ENCODE measurements around the gene PCSK2.
"Not testable (repeated sequence)": the region's sequence is repeated elsewhere in the genome, so short reads cannot be mapped to it uniquely, and the experiment has no call there.

The PCSK2 gene, protein sequence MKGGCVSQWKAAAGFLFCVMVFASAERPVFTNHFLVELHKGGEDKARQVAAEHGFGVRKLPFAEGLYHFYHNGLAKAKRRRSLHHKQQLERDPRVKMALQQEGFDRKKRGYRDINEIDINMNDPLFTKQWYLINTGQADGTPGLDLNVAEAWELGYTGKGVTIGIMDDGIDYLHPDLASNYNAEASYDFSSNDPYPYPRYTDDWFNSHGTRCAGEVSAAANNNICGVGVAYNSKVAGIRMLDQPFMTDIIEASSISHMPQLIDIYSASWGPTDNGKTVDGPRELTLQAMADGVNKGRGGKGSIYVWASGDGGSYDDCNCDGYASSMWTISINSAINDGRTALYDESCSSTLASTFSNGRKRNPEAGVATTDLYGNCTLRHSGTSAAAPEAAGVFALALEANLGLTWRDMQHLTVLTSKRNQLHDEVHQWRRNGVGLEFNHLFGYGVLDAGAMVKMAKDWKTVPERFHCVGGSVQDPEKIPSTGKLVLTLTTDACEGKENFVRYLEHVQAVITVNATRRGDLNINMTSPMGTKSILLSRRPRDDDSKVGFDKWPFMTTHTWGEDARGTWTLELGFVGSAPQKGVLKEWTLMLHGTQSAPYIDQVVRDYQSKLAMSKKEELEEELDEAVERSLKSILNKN

DNA sequence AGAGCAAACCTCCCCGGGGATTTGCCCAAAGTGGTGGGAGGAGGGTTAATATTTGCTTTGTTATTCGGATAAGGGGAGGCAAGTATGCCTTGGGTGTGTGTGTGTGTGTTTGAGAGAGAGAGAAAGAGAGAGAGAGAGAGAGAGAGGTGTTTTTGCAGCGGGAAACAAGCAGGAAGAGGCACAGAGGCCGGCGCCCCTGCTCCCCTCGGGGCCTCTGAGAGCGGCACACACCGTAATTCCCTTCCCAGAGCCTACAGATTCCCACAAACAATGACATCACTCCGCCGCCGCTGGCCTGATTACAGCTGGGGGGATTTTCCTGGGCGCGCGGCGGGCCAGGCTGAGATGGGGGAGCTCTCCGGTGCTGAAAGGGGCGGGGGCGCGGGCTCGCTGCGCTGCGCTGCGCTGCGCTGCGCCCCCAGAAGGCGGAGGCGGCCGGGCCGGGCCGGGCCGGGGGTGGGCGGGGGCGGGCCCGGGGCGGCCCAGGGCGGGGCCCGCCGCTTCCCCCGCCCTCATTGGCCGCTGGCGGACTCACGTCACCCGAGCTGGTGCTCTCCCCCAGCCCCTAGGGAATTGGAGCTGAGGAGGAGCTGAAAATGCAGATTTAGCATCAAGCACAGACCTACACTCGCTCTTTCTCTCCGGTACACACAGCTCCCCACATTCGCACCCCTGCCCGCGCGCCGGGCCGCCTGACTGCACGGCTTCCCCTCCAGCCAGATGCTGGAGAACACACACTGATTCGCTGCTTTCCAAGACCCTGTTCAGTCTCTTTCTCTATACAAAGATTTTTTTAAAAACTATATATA lies at the start of gene PCSK2:
PCSK2 (plus strand) TSS at position 631 of the 809 bp plus-strand sequence. CDS start 266 bp downstream, outside the sequence.
- DNase-seq (ENCODE audit: low spot score): peak; percentile 39

DNA sequence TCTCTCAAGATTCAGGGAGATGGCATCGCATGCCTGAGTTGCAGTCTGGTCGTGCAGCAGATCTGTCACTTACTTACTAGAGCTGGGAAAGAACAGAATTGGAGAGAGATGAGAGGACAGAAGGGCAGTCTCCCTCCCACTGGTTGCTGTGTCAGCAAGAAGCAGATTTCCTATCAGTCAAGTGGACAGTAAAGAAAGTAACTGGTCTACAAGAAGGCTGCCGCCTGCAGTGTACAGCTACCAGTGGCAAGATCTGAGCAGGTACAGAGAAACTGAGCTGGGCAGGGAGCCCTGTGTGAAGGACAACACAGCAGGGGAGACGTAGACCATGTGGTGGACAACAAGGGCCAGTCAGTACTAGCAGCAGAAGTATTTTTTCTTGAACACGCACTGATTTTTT lies 49.5 kb upstream of the PCSK2 start:
- DNase-seq (ENCODE audit: low spot score): no peak

DNA sequence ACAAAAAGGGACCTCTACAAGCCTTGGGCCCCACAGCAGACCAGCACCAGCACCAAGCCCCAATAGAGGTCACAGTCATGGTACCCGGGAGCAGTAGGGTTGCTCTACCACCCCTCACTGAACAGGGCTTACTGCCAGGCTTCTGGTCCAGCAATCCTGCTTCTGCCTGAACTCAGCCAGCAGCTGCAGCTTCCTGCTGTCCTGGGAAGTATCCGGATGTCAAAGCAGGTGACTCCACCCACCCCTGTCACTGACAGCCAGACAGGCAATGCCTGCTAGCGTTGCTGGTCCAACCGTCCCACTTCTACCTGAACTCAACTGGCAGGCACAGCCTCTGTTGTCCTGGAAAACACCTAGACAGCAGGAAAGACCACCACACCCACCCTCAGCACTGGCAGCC lies 47.0 kb upstream of the PCSK2 start:
- no peak for DNase-seq (ENCODE audit: low spot score)

DNA sequence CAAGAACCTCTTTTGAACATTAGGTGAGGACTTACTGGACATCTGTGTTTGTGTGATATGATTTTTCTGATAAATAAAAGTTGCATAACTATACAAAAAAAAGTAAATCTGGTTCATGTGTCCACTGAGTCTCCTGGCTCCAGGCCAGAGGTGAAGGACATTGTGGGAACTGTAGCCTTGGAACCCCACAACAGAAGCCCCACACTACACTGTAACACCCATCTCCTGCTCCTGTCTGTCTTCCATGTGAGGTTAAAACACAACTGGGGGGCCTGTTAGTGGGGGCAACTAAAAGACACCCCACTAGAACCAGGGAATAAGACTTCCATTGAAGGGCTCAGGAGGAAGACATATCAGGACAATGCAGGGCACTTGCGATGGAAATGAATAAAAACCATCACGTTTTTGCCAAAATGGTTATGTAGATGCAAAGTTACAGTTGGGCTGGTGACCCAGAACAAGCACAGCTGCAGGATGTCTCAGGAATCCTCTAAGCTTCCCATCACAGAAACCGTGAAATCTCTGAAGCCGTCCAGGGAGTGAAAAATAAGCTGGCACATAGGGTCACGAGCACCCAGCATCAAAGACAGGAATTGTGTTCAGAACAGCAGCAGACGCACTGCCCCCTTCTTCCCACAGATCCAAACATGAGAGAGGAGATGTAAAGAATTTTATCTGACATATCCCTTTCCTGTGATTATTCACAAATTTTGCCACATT lies 36.7 kb upstream of the PCSK2 start:
- no peak for DNase-seq (ENCODE audit: low spot score)

DNA sequence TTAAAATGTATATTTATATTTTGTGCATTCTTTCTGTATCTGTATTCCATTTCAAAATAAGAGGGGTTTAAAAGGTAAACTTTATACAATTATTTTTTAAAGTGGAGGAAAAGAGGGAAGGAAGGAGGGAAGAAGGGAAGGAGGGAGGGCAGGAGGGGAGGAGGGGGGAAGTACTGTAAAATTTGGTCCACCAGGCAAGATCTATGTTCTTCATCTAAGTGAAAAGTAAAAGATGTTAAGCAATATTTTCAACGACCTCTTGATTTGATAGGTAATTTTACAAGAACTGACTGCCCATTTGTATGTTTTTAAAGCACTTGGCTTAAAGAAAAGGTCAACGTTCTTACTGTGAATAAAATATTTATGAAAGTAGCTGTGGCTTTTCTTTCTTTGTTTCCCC lies 29.8 kb upstream of the PCSK2 start:
- DNase-seq (ENCODE audit: low spot score): no peak

DNA sequence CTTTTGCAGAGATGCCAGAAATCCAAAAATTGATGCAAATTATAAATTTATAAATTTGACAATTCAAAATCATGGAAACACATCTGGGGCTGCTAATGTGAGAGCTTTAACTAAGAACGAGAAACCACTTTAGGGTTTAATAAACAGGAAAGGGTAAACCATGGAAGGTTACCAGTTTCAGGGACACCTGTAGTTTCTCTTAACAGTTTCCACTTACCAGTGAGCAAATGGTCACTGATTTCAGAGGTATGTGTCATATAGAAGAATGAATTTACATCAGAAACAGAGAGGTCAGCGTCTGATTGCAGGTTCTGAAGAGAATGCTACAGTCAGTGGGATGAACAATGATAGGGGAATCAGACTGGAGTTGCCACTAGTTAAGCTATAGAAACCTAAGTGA lies 24.8 kb upstream of the PCSK2 start:
- no peak for DNase-seq (ENCODE audit: low spot score)

DNA sequence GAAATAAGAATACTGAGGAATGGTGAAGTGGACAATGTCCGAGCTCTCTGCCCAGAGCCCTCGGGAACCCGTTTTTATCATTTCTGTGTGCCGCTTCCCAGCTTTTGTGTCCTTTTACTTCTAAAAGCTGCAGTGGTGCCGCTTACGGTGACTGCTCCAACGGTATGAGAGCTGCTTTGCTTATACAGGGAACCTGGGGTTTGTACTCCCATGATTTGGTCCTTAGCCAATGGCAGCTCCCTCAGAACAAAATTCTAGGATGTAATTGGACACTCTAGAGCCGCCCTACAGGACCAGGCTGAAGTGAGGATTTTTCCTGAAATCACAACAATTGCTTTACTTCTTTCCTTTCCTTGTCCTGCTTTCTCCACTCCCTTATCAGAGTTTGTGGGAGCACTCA lies 24.2 kb upstream of the PCSK2 start:
- DNase-seq (ENCODE audit: low spot score): no peak

DNA sequence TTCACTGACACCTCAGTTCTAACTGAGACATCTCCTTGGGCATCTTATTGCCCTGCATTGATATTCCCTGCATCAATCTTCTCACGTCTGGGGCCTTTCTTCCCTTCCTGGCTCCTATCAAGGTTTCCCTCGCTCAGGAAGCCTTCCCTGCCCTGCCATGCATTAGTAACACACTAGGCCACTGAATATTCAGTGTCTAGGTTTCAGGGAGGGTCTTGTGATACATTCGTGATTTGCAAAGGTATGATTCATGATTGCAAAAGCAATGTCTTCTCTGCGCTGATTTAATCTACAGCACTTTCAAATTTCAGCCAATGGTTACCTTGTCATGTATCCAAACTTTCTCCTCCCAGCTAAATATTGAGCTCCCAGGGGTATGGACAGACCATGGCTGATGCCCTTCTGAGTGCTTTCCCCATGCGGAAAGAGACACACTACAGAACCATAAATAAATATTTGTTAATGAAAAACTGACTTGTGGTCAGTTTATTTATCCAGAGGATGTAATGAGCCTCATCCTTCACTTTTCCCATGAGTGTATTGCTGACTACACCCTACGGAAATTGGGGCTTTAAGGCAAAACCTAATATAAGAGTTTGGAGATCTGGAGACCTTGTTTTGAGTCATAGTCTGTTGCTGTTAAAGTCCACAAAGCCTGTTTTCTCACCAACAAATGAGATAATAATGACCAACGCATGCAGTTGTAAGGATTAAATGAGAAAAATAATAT lies 21.6 kb upstream of the PCSK2 start:
- no peak for DNase-seq (ENCODE audit: low spot score)

DNA sequence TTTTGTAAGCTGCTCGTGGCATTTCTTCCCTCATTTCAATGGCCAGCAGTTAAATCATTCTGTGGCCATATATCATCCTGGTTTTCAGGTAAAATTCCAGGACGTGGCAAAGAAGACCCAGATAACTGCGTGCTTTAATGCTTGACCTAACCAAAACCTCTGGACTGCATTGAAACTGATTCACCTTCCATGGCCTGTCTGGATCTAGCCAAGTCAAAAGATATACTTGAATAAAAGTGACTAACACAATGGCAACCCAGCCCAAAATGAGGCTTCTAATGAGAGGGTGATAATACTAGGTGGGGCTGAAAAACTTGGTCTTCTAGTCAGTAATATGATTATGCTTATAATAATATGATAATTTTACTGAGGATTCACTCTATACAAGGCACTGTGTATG lies 16.5 kb upstream of the PCSK2 start:
- DNase-seq (ENCODE audit: low spot score): no peak

DNA sequence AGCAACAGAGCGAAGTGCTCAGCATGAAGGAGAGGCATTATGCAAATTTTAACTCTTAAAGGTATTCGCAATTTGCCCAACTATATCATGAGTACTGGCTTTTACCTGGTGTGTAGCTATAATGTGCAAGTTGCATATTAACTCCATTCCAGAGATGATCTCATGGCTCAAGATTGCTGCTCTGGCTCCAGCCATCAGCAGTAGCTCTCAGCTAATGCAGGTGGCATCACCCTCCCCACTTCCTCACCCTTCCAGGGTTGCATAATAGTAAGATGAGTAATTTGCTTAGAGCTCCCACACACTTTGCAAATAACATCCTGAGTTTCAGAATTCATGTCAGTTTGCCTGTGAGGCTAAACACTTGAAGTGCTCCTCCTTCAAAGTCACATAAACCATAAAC lies 15.9 kb upstream of the PCSK2 start:
- DNase-seq (ENCODE audit: low spot score): no peak

DNA sequence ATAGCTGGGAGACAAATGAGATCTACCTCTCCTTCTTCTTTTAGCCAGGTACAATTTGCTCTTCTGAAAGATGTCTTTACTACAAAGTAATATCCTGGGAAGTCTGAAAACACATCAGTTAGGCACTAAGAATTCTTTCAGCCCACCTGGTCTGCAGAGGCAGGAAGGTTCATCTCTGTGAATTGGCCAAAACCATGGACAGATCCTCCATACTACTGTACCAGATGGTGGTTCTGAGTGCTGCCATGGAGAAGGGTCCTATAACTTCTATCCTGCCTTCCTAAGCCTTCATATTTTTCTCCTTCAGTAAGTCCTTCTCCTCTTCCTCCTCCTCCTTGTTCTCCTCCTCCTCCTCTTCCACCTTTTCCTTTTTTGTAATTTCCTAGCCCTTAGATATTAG lies 11.7 kb upstream of the PCSK2 start:
- no peak for DNase-seq (ENCODE audit: low spot score)

DNA sequence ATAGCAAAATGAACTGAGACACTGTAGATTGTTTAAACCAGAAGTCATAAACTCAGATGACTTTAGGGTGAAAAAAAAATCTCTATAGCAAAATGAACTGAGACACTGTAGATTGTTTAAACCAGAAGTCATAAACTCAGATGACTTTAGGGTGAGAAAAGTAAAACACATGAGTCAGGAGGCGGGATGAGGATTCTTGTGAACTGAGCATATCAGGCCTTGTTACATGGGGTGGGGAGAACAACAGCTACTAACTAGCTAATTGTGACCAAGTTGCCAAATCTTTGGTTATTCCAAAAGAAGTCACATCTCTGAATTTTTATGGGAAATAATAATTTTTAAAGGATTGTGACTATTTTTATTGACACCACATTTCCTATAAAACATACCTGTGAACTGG lies 7.0 kb upstream of the PCSK2 start:
- DNase-seq (ENCODE audit: low spot score): not testable (repeated sequence)

DNA sequence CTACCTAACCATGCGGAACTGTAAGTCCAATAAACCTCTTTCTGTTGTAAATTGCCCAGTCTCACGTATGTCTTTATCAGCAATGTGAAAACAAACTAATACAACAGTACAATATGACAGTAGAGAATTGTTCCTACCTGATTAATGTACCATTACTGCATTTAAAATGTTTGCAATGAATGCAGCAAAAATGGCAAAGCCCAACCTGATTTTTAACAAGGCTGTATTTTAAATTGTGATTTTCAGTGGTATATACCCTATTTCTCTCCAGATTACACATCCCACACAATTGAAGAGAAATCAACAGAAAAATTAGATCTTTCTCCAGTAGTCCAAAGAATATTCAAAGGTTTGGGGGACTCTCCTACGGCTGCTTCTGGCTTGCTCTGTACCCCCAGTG lies 3.3 kb upstream of the PCSK2 start:
- no peak for DNase-seq (ENCODE audit: low spot score)

DNA sequence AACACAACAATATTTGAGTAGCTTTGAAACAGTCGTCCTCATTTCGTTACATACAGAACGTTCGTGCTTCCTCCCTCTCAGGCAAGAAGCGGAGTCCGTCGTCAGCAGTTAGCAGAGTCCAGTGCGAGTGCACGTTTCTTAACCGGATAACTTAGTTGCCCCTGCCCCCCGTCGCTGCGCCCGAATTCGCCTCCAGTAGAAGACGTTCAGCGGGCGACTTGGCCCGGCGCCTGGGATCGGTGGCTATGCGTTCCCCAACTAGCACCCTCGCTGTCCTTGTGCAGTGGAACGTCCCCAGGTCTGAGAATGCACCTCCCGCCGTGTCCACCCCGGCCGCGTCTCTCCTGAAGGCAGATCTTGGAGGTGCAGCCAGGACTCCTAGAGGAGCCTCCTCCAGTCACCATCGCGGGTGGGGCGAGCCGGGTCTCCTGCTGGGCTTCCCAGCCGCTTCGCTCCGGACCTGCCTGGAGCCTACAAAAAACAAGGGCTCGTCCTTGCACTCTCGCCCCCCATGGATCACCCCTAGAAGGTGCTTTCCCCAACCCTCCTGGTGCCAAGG lies 910 bp upstream of the PCSK2 start:
- DNase-seq (ENCODE audit: low spot score): no peak

DNA sequence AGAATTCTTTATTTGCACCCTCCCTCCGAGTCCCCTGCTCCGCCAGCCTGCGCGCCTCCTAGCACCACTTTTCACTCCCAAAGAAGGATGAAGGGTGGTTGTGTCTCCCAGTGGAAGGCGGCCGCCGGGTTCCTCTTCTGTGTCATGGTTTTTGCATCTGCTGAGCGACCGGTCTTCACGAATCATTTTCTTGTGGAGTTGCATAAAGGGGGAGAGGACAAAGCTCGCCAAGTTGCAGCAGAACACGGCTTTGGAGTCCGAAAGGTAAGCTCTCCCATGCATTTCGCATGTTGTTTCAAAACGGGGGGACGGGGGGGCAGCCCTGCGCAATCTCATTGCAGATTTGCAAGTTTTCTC lies 357 bp downstream of the PCSK2 start:
- DNase-seq (ENCODE audit: low spot score): no peak

DNA sequence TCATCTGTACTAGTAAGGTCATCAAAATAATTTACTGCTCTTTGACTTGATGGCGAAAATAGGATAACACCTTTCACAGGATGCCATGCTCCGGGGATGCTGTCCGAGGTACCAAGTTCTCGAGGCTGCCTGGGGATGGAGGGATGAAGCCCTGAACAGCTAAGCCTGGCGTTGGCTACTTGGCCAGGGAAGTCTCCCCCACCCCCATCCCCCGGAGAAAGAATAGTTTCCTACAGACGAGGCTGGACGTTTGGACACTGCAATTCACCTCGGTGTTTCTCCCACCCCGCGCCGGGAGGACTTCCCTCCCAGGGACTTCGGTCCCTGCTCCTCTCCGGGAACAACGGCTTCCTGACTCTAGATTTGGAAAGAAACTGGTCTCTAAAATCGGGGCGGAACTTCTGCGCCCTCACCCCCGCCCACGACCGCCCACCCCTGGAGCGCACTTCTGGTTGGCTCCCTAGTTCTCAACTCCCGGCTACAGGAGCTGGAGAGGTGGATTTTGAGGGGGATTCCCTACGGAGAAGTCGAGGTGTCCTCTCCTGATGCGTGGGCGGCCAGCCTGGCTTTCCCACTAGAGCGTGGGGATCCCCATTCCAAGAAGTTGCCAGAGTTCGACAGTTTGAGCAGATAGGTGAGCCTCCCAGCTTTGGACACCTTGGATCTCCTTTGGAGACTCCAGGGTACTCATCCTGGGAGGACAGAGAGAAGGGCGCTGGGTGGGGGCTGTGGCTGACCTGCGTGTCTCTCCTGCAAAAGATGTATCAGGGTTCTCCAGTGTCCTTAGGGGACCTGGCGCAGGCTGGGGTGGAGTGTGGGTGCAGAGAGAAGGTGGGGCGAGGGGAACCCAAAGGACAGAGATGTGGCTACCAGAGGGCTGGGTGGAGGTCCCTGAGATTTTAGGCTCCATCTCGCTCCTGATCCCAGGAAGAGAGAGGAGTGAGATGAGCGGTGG lies 1.1 kb downstream of the PCSK2 start:
- DNase-seq (ENCODE audit: low spot score): no peak

DNA sequence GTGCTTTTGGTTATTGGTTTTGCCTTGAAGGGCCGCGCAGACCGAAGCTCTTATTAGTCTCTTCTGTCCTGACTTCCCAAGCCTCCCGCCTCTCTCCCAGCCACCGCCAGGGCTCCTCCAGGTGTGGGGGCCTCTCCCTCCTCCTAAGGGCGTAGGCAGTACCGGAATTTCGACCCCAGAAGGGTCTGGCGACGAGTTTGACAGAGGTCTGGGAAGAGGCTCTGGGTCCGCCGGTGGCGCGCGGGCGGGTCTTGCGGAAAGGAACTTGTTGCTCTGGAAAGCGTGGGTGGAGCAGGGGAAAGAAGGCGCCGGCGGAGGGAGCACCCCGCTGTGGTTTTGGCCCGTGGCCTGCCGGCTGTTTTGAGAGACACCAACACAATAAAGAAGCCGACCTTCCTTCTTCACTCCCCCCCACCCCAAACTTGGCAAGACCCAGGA lies 1.8 kb downstream of the PCSK2 start:
- DNase-seq (ENCODE audit: low spot score): no peak

DNA sequence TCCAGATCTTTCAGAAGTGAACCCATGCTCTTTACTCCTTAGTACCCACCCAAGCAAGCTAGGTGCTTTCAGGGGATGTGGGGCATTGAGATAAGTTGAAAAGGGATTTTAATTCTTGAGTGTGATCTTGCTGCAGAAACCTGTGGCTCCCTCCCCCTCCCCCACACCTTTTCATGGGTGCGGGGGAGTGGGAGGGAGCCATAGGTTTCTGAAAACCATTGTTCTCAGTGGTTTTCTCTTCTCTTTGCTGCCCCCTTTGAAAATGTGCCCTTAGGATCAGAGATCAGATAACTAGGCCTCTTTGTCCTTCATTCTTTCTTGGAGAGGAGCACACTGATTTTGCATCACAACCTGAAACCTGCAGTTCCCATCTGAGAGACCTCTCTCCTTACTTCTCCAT lies 2.4 kb downstream of the PCSK2 start:
- no peak for DNase-seq (ENCODE audit: low spot score)

DNA sequence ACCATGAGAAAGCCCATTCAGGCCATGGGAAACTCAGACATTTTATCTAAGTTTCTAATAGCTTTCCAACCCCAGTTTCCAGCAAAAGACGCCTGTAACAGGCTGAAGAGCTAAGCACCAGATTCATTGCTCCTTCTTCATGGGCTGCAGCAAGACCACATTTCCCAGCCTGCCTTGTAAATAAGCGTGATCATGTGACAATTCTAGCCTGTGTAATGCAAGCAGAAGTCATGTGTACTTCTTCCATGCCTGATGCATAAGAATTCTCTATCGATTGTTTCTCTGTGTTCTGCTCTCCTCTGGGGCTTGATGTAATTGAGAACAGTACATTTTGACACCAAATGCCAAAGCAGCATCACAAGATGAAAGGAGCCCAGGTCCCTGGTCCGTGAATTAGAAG lies 6.8 kb downstream of the PCSK2 start:
- no peak for DNase-seq (ENCODE audit: low spot score)

DNA sequence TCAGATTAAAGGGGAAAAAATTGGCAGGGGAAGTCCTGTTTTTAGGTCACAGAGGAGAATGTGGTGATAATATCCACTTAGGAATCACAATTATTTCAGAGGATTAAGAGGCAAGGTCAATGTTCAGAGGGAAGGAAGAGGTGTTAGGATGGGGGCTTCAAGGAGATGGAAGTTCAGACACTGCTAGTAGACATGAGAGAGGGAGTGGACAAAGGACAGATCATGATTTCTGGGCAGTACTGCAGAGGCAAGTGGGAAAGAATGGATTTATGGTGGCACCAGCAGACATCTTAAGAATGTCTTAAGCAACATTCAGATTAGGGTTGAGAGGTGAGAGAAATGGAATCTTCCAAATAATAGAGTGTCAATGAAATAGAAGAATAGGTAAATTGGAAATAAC lies 9.9 kb downstream of the PCSK2 start:
- no peak for DNase-seq (ENCODE audit: low spot score)

All from COLO829 (cell line).